ENCODE data around the gene KLHL33.

The KLHL33 gene

GRCh38 chr14:20412876-20413743, 22.9 kb downstream of the KLHL33 start, which contains the start of gene TEP1:
Gene TEP1 (minus strand): TSS chr14:20413501. CDS start chr14:20408439, 5,062 bp downstream.
- peak; percentile 71 for DNase-seq

- DNase-seq, result no peak
Measured at GRCh38 chr14:20412411-20412810, 23.6 kb downstream of the KLHL33 start.

- DNase-seq, result no peak
Measured at GRCh38 chr14:20409226-20409625, 26.7 kb downstream of the KLHL33 start.

- no peak for DNase-seq
Measured at GRCh38 chr14:20403521-20403920, 32.4 kb downstream of the KLHL33 start.

GRCh38 chr14:20400965-20401593, 34.9 kb downstream of the KLHL33 start:
- DNase-seq, result no peak

GRCh38 chr14:20400589-20400964, 35.4 kb downstream of the KLHL33 start:
- no peak for DNase-seq

GRCh38 chr14:20397511-20397910, 38.5 kb downstream of the KLHL33 start:
- no peak for DNase-seq

GRCh38 chr14:20391505-20391904, 44.5 kb downstream of the KLHL33 start:
- DNase-seq, result no peak

GRCh38 chr14:20388159-20388558, 47.8 kb downstream of the KLHL33 start:
- DNase-seq, result no peak

- DNase-seq, result no peak
Measured at GRCh38 chr14:20387576-20387975, 48.4 kb downstream of the KLHL33 start.

- no peak for DNase-seq
Measured at GRCh38 chr14:20386276-20386855, 49.6 kb downstream of the KLHL33 start.

- no peak for DNase-seq
Measured at GRCh38 chr14:20384886-20385285, 51.1 kb downstream of the KLHL33 start.

- DNase-seq, result no peak
Measured at GRCh38 chr14:20384321-20384720, 51.6 kb downstream of the KLHL33 start.

- no peak for DNase-seq
Measured at GRCh38 chr14:20383636-20384035, 52.3 kb downstream of the KLHL33 start.

GRCh38 chr14:20383032-20383431, 52.9 kb downstream of the KLHL33 start:
- no peak for DNase-seq

GRCh38 chr14:20382526-20382925, 53.4 kb downstream of the KLHL33 start:
- DNase-seq, result no peak

GRCh38 chr14:20381341-20381740, 54.6 kb downstream of the KLHL33 start:
- no peak for DNase-seq

- DNase-seq, result no peak
Measured at GRCh38 chr14:20380681-20381080, 55.3 kb downstream of the KLHL33 start.

- DNase-seq, result no peak
Measured at GRCh38 chr14:20379743-20380142, 56.2 kb downstream of the KLHL33 start.

- no peak for DNase-seq
Measured at GRCh38 chr14:20377171-20377570, 58.8 kb downstream of the KLHL33 start.

GRCh38 chr14:20376071-20376588, 59.8 kb downstream of the KLHL33 start:
- no peak for DNase-seq

Data from activated CD8-positive, alpha-beta memory T cell treated with anti-CD3 and anti-CD28 coated beads, Interleukin-2, amount 50 U/mL, for 4 hours (primary cell).